ENCODE results near the gene ULK3.
A peak's percentile ranks its signal among the peaks of the same experiment; 100 is the strongest.

The ULK3 gene

DNA sequence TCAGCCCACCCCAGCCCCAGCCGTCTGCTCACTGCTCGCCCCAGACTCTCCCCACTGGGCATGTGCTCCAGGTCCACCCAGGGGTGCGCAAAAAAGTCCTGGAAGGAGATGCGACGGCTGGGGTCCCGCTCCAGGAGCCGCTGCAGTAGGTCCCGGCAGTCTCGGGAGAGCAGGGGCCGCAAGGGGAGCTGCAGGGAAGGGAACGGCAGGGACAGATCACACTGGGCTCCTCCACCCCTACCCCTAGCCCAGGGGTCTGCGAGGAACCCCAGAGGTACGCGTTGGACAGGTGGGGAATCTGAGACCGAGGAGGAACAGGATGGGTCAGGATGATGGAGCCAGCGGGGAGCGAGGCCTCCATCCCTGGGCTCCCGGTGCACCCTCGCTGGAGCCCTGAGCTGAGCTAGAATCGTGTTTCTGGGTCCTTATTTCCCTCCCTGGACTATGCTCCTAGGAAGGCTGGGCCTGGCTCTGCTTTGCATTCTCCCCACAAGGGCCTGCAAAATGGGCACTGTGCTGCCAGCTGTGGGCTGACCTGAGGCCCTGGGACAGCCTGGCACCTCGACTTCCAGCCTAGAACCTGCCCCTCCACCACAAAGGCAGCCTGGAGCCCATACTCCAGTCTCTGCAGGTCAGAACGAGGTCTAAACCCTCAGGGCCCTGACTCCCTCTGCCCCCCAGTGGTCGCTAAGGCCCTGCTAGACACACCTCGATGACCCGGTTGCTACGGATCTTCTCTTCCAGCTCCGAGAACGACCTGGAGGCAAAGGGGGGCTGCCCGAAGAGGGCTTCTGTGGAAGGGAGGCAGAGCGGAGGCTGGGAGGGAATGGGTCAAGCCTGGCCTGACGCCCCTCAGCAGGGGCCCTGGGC is 3.2 kb downstream of the ULK3 start:
- no peak for FAIRE-seq

DNA sequence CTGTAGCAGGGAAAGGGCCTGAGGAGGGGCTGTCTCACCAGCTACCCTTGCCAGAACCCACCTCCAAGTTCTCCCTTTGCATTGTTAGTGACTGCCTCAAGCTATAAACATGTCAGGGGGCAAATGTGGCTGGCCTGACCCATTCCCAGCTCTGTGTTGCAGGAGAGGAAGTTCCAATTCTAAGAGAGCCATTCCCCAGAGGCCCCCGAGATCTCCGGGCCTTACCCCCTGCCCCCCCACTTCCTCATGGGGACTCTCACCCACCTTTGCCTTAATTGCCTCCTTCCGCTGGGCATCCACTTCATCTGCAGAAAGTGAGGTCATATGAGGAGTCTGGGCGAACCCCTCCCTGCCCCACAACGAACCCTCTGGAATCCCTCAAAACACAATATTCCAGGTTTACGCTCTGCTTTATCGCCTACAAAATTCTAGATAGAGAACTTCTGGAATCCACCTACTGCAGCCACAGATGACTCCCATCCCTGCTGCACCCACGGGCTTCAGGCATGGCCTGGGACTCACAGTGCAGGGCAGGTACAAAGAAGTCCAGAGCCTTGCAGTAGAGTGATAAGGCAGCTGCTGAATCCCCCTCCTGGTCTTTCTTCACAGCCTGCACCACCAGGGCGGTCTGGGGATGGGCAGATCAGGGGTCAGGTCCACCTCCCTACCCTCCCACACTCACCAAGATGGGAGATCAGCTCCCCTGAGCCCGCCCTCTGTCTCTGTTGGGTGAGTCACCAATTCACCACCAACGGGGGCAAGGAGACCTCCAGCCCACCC is 4.0 kb downstream of the ULK3 start:
- FAIRE-seq, result no peak

DNA sequence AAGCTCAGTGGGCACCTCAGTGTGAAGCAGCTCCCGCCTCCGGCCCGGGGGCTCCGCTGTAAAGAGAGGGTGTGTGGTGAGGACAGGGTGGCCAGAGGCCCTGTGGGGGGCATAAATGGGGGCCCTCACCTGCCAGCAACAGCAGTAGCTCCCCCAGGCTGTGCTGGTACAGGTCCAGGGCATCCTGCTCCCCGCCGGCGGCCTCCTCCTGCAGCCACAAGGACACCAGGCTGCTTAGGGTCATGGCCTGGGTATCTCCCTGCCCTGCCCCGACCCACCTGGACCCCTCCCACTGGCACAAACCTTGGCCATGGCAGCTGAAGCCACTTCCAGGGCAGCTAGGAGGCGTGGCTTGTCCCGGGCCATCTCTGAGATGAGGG is 4.8 kb downstream of the ULK3 start:
- no peak for FAIRE-seq

DNA sequence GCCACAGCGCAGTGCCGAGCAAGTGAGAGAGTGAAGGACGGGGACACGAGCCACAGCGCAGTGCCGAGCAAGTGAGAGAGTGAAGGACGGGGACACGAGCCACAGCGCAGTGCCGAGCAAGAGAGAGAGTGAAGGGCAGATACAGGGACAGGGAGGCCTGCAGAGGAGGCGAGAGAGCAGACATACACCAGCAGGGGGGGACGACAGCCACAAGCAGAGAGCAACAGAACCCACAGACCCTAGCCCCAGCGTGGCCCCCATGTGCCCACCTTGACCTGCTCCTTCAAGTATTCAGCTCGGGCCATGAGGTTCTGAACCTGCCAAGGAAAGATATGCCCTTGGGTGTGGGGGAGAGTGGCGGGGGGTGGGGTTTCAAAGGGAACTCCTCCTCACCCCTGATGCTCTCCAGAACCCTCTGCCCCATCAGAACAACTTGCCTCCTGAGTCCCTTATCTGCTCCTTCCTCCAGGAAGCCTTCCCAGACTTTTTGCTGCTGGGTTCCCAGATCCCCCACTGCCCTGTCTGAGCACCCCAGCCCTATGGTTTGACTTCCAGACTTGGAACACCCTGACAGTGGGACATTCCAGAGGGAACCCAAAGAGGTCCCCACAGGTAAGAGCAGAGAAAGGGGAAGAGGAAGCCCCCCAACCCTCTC is 5.3 kb downstream of the ULK3 start:
- FAIRE-seq, result no peak

DNA sequence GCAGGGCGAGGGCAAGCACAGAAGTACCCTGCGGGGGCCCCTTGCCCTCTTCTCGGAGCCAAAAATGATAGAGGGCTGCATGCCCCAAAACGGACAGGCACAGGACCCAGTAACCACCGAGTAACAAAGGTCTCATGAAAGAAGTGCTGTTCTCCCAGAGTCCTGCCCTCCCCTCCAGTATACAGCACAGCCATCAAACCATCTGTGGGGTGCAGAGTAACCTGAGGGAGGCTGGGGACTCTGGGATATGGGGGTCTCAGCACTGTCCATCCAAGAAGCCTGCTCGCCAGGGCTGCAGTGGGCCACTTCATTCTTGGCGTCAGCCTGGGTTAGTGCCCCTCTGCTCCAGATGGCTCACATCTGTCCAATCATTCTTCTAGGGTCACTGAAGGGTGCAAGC is 6.1 kb downstream of the ULK3 start:
- no peak for FAIRE-seq

DNA sequence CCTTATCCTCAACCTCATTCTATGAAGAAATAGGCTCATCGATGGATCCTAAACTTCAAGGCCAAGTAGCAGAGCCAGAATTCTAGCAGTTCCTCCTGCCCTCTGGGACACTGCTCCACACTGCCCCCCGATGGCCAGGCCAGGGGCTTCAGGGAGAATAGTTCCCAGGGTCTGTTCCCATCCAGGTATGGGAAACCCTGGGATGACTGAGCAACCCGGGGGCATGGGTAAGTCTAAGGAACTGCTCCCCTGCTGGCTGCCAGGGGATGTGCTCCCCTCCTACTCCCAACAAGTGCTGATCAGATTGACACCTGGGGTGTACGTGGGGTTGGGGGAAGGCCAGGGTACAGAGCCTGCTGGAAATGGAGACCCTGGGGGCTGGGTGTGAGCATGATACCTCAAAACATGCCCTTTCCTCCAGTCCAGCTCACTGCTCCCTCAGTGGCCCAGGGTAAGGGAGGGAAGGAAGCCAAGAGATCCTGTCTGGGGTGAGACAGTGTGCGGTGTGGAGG is 7.6 kb downstream of the ULK3 start:
- FAIRE-seq, result no peak

DNA sequence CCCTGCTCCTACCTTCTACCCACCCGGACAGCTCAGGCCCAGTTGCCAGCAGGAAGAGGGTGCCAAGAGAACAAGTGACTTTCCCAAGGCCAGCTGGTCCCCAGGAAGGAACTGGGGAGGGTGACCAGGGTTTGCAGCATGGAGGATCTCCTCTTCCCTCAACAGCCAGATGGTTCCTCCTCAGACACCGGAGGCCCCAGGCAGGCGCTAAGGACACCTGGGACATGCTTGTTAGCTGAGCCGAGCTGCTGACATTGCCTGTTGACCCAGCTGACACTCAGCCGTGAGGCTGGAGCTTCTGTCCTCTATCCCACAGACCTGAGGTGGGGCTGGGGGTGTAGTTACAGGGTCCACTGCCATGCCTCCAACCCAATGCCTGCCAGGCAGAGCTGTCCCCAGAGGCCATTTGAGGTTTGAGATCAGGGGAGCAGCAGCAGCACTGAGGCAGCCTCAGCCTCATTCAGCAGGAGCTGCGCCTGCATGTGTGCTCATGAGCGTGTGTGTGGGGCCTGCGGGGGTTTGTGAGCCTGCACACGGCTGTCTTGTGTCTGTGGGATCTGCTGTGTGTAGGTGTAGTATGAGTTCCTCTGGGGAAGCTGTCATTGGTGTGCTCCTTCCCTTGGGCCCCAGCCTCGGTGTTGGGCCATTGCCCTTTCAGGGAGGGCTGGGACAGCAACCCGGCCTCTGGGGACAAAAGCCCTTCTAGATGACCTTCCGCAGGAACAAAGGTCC is 9.4 kb downstream of the ULK3 start:
- FAIRE-seq, result no peak

DNA sequence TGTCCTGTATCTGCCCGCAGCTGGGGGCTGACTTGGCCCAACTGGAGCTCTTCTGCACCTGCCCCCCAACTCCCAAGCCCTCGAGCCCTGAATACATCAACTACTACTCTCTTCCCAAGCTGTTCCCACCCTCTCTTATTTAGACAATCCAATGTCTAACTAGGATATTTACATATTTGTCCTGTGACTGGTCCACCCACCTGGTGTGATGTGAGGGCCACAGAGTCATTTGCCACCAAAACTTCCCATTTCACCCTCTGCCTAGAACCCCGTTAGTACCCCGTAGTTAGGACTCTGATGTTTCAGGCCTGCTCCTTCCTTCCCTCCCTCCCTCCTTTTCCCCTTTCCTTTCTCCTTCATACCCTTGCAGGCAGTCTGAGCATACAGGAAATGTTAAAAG is 10.1 kb downstream of the ULK3 start:
- no peak for FAIRE-seq

DNA sequence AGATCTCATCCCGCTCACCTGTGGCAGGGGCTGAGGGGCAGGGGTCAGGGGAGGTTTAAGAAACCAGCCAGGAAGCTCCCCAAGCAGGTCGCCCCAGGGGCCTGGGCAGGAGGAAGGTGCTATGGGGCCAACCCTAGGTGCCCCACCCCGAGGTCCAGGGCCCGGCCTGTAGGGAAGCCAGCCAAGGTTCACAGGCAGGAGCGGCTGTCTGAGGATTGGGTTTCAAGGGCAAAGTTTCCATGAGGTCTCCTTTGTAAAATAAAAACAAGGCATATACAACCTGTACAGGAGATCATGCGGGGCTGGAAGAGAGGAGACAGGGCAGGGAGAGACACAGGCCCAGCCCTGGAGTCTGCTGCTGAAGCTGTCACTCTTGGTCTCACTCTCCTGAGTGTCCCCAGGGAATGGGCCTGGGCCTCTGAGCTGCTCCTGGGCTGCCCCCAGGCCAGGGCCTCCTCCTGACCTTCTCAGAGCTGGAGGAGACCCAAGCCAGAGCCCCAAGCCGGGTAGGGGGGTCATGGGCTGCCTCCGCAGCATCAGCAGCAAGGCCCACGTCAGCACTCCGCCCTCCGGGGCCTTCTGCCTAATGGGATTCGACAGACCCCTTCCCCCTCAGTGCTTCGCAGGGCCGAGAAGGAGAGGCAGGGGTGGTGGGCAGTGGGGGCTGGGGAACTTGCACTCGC is 11.0 kb downstream of the ULK3 start:
- FAIRE-seq, result no peak

DNA sequence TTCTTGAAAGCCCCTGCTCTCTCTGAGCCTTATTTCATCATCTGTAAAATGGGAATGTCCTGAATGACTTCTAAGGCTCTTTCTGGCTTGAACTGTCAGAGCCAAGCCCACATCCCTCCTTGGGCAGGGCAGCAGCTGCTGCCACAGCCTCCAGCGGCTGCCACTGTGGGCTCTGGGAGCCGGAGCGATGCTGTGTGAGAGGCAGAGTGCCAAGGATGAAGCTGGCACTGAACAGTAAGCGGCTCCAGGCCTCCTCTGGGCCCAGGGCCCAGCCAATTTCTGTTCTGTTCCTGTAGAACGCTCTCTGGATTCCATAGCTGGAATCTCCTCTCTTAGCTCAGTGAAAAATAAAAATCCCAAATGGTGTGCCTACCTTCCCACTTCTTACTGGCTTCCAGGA is 12.1 kb downstream of the ULK3 start:
- FAIRE-seq, result no peak

DNA sequence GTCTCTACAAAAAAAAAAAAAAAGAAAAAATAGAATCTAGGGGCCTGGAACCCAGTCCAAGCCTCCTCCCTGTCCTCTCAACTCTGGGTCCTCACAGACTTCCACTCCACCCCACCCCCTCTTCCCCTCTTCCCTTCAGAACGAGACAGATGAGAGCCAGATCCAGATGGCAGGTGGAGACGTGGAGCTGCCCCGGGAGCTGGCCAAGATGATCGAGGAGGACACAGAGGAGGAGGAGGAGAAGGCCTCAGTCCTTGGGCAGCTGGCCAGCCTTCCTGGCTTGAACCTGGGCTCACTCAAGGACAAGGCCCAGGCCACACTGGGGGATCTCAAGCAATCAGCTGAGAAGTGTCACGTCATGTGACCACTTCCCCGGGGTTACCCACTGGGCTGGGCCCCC is 13.0 kb downstream of the ULK3 start:
- FAIRE-seq, result no peak

DNA sequence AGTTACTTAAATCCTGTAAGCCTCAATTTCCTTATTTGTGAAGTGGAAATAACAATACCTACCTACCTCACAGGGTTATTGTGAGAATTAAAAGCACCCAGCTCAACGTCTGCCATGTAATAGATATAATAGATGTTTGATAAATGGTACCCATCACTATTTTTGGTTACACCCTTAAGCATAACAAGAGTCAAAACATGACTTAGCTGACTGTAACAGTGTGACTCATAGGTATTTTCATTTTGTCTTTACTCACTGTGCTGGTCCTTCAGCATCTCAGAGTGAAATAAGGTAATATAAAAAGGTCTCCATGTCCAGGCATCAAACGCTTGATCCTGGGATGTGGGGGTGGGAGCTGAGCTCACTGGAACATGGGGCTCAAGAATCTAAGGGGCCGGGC is 13.5 kb downstream of the ULK3 start:
- no peak for FAIRE-seq

DNA sequence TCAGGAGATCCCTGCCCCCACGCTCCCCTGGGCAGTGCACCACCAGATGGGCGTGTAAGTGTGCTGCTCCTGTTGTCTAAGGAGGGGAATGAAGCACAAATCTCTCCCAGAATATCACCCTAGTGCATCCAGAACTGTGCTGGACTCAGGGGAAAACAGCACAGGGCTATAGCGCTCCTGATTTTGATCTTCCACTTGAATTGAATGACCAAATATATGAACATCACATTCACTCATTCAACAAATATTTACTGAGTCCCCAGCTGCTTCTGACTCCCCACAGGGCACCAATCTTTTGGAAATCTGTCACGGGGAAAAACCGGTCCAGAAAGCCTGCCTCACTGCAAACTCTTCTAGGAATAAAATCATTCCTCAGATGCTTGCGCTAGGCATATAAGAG is 14.1 kb downstream of the ULK3 start:
- peak; percentile 55 for FAIRE-seq

DNA sequence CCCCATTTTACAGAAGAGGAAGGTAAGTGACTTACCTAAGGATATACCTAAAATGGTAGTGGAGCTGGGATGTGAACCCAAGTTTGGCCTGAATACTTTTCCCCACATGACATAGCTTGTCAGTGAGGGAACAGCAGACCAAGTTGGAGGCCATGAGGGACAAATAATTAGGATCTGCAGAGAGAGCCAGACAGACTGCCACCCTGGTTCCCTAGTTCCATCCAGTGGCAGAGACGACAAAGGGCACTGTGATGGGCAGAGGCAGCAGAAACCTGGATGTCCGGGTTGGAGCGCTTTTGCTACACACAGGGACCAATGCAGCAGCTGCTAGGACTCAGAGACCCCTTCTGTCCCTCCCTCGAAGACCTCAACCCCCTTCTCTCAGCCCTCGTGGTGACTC is 15.3 kb downstream of the ULK3 start:
- FAIRE-seq, result no peak

DNA sequence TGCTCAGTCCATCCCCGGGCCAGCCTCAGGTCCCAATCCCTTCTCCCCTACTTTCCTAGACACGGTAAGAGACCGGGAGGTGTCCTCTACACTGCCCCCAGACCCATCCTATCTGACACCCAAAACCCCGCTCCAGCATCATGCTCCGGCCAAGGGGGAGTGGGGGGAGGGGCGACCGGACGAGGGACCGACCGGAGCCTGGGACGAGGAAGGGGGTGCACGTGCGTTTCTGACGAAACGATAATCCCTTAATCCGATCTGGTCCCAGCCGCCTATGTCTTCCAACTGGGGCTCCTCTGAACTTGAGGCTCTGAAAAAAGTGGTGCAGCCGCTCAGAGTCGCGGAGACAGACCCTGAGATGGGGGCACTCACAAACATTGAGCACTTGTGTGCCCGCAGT is 16.0 kb downstream of the ULK3 start:
- FAIRE-seq, result no peak

DNA sequence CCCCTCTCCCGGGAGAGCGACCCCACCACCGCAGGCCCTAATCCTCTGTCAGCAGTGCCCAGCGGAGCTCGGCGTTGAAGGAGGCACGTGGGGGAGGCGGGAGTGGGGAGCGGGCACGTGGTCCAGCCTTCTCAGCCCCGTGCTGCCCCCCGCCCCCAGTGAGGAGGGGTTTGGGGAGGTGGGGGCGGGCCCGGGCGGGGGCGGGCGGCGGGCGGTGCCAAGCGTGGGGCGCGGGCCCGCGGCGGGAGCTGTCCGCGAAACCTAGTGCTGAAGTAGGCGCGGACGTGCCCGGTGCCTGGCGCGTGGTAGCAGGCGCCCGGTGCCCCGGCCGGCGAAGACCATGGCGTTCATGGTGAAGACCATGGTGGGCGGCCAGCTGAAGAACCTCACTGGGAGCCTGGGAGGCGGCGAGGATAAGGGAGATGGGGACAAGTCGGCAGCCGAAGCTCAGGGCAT is 16.6 kb downstream of the ULK3 start, which contains the start of gene CPLX3:
CPLX3 (plus strand) TSS at position 264 of the 456 bp plus-strand sequence; CDS start at position 341, 77 bp downstream.
- FAIRE-seq, result no peak

DNA sequence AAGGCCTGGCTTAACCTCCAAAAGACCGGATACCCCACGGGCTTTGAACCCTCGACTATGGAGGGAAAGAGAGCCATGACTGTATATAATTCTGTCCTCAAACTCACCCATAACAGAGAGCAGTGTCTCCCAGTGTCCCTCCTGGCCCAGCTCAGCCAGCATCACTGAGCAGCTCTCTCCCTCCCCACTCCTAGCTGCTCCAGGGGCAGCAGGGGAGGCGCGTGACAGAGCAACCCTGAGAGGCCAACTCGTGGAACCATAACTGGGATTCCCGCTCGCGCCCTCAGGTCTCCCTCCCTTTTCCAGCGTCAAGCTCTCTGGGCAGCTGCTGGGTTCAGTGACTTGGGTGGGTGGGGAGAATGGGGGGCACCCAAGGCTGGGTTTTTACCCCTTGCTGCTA is 17.1 kb downstream of the ULK3 start:
- FAIRE-seq, result no peak

DNA sequence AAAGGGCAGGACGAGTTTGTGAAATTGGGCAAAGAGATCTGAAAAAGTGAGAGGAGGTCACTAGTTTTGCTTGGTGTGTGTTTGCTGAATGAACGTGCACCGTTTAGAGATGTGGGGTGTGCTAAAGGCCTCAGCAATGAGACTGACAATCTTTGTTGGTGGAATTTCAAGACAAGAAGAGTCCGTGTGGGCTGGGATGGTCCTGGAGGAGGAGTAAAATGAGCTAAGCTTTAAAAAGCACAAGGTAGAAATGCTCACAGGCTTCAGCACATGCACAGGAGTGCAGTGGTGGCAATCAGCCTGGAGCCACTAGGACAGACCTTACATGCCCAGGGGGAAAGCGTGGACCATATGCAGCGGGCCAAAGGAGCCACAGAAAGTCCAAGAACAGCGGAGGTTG is 18.0 kb downstream of the ULK3 start:
- FAIRE-seq, result no peak

DNA sequence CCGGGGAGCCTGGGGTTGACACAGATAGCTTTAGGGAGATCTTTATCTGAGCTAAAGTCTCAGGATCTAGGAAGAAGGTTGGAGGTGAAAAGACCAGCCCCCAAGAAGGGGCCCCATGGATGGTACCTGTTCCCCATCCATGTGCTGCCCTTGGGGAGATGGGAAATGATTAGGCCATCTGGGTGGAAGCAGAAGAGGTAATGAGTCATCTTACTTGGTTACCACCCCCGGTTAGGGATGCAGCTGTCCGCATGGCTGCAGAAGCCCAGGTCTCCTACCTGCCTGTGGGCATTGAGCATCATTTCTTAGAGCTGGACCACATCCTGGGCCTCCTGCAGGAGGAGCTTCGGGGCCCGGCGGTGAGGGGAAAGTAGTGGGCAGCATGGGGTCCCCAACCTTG is 19.6 kb downstream of the ULK3 start:
- no peak for FAIRE-seq

DNA sequence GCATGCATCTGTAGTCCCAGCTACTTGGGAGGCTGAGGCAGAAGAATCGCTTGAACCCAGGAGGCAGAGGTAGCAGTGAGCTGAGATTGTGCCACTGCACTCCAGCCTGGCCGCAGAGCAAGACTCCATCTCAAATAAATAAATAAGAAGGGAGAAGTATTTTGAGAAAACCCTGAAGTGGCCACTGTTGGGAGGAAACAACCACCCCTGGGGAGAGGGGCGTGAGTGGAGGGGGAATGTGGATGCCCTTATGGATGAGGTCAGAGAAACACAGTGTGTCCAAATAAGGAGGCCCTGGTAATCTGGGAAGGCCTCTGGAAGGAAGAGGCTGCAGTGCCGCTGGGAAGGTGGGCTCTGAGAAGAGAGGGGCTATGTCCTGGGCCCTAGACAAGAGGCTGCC is 20.7 kb downstream of the ULK3 start:
- FAIRE-seq, result no peak

DNA sequence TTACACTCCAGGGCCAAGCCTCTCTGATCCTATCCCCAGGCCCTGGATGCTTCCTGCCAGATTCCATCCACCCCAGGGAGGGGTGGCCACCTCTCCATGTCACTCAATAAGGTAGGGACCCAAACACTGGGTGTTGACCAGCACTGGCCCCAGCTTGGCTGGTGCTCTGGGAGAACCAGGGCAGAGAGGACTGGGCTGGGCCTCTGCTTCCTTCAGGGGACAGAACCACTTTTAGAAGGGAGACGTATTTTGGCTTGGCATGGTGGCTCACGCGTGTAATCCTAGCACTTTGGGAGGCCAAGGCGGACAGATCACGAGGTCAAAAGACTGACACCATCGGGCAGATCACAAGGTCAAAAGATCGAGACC is 21.2 kb downstream of the ULK3 start:
- no peak for FAIRE-seq

DNA sequence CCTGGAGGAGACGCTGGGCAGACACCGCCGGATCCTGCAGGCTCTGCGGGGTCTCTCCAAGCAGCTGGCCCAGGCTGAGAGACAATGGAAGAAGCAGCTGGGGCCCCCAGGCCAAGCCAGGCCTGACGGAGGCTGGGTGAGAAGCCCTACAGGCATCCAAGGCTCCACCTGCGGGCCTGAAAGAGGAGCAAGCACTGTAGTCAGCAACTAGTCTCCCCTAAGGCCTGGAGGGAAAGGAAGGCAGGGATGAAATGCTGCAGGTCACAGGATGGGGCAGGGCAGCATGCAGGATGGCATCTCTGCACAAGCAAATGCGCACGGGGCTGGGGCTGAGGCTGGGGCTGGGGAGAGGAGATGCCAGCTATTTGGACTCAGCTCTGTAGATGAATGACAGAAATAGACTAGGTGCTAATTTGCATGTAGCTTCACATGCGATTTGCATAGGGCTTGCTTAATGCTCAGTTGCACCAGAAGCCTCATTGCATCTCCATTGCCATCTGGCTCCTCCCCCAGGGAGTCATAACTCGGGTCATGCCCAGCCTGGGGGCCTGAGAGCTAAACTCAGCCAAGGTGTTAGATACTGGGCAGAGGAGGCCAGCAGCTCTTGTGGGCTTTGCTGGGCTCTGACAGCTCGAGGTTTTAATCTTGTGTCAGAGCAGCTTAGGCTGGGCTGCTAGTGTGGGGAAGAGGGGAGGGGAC is 21.7 kb downstream of the ULK3 start:
- no peak for FAIRE-seq
